ENCODE data around the gene SPINK5.

Gene SPINK5

GRCh38 chr5:148091991-148092964 is 28.5 kb downstream of the SPINK5 start:
- peak; percentile 9 for DNase-seq (ENCODE audit: low spot score)

GRCh38 chr5:148094336-148094735 is 30.6 kb downstream of the SPINK5 start:
- DNase-seq (ENCODE audit: low spot score) = no peak

- peak; percentile 22 for DNase-seq (ENCODE audit: low spot score)
Measured at GRCh38 chr5:148104226-148104625, 40.4 kb downstream of the SPINK5 start.

- DNase-seq (ENCODE audit: low spot score) = no peak
Measured at GRCh38 chr5:148107608-148108007, 43.8 kb downstream of the SPINK5 start.

GRCh38 chr5:148113243-148113642 is 49.5 kb downstream of the SPINK5 start:
- DNase-seq (ENCODE audit: low spot score) = no peak

- DNase-seq (ENCODE audit: low spot score) = no peak
Measured at GRCh38 chr5:148120317-148120716, 56.5 kb downstream of the SPINK5 start.

GRCh38 chr5:148125641-148126040 is 61.9 kb downstream of the SPINK5 start:
- no peak for DNase-seq (ENCODE audit: low spot score)

GRCh38 chr5:148135091-148136048 is 71.6 kb downstream of the SPINK5 start:
- DNase-seq (ENCODE audit: low spot score) = peak; percentile 51

GRCh38 chr5:148140846-148141245 is 77.1 kb downstream of the SPINK5 start:
- DNase-seq (ENCODE audit: low spot score) = no peak

- no peak for DNase-seq (ENCODE audit: low spot score)
Measured at GRCh38 chr5:148141645-148142044, 77.9 kb downstream of the SPINK5 start.

GRCh38 chr5:148145916-148146315 is 82.1 kb downstream of the SPINK5 start:
- DNase-seq (ENCODE audit: low spot score) = peak; percentile 85

- DNase-seq (ENCODE audit: low spot score) = no peak
Measured at GRCh38 chr5:148146487-148146886, 82.7 kb downstream of the SPINK5 start.

- DNase-seq (ENCODE audit: low spot score) = peak; percentile 30
Measured at GRCh38 chr5:148147415-148147814, 83.6 kb downstream of the SPINK5 start.

GRCh38 chr5:148151872-148152271 is 88.1 kb downstream of the SPINK5 start:
- DNase-seq (ENCODE audit: low spot score) = no peak

- DNase-seq (ENCODE audit: low spot score) = no peak
Measured at GRCh38 chr5:148152781-148153180, 89.0 kb downstream of the SPINK5 start.

- DNase-seq (ENCODE audit: low spot score) = no peak
Measured at GRCh38 chr5:148156609-148157008, 92.8 kb downstream of the SPINK5 start.

- no peak for DNase-seq (ENCODE audit: low spot score)
Measured at GRCh38 chr5:148162038-148162437, 98.3 kb downstream of the SPINK5 start.

- DNase-seq (ENCODE audit: low spot score) = no peak
Measured at GRCh38 chr5:148163345-148163744, 99.6 kb downstream of the SPINK5 start.

GRCh38 chr5:148166550-148167283 is 102.9 kb downstream of the SPINK5 start:
- no peak for DNase-seq (ENCODE audit: low spot score)

GRCh38 chr5:148168246-148168645 is 104.5 kb downstream of the SPINK5 start, which contains the start of gene SPINK14:
Gene SPINK14, plus strand, starts transcription at chr5:148168546. Its CDS starts 1,187 bp downstream, at chr5:148169733.
- DNase-seq (ENCODE audit: low spot score) = no peak

GRCh38 chr5:148172377-148172776 is 108.6 kb downstream of the SPINK5 start:
- DNase-seq (ENCODE audit: low spot score) = no peak

GRCh38 chr5:148176480-148176879 is 112.7 kb downstream of the SPINK5 start:
- DNase-seq (ENCODE audit: low spot score) = no peak
